IPS-15b (cell line): ENCODE measurements around the gene OTUD3.

ENCODE experiments used
- H3K27me3 ChIP-seq: one replicate; pipeline ENCODE4 v1.6.1; 2013; ENCODE audit warnings: low read length; ENCODE audit not compliant: control insufficient read depth, insufficient read depth
- H3K36me3 ChIP-seq: one replicate; pipeline ENCODE4 v1.6.1; 2013; ENCODE audit warnings: low read length; ENCODE audit not compliant: control insufficient read depth, insufficient read depth
- H3K4me1 ChIP-seq: one replicate; pipeline ENCODE4 v1.6.1; 2013; ENCODE audit warnings: mild to moderate bottlenecking, low read length; ENCODE audit not compliant: control insufficient read depth, insufficient read depth
- H3K4me3 ChIP-seq: one replicate; pipeline ENCODE4 v1.5.1; 2013; ENCODE audit warnings: low read depth, low read length
- H3K9ac ChIP-seq: one replicate; pipeline ENCODE4 v1.6.1; 2013; ENCODE audit warnings: low read depth, mild to moderate bottlenecking, low read length
- H3K9me3 ChIP-seq: one replicate; pipeline ENCODE4 v1.6.1; 2013; ENCODE audit warnings: mild to moderate bottlenecking, low read length; ENCODE audit not compliant: control insufficient read depth, insufficient read depth

OTUD3 gene

DNA sequence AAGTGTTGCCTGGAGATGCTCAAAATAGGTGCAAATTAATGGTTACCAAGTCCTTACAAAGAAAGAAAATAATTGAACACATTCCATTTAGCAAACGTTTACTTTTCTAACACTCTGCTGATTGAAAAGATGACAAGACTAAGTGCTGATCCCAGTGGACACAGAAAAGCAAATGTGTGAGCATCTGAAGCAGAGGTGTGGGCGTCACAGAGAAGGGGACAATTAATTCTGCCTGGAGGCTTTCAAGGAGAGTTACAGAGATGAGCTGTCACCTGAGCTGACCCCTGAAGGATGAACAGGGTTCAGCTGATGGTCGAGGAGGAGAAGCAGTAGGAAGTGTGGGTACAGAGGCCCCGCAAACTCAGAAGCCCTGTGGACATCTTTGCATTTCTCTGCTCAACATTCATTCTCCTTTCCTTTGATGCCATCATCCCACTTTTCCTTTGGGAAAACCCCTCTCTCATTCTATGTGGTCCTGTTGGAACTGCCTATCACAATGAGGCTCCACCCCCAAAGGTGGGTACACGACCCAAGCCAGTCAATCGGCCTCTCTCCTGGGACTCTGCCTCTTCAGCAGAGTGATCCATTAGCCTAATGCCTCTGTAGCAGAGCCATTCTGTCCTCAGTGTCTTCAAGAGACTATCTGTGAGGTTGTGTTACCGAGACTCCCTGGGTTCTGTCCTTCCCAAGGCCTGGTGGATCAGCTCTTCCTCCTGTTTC, 58.5 kb downstream of the OTUD3 start:
- H3K36me3 ChIP-seq = no peaks in the 10 kb centered on the region
- no peak overlapping the region for H3K9ac ChIP-seq
- no peak overlapping the region for H3K4me3 ChIP-seq
- peaks cover 2% of the 10 kb centered on the region for H3K4me1 ChIP-seq
- H3K27me3 ChIP-seq = no peaks in the 10 kb centered on the region
- H3K9me3 ChIP-seq = no peaks in the 10 kb centered on the region

DNA sequence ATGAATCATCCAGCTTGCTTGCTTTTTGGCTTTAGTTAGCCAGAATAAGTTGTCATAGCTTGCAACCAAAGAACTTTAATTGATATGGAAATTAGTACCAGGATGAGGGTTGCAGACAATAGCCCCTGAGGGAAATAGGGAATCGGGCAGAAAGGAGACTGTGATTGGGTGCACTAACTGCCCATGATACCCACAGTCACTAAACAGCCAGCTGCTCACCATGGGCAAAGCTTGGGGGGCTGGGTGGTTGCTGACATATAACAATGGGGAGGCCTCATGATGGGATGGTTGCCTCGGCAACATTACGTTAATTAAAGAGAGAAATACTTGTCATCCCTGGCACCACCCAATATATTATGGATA, 59.0 kb downstream of the OTUD3 start:
- H3K36me3 ChIP-seq = no peaks in the 10 kb centered on the region
- H3K4me1 ChIP-seq = peaks cover 2% of the 10 kb centered on the region
- no peak overlapping the region for H3K9ac ChIP-seq
- H3K9me3 ChIP-seq = no peaks in the 10 kb centered on the region
- H3K4me3 ChIP-seq = no peak overlapping the region
- H3K27me3 ChIP-seq = no peaks in the 10 kb centered on the region

DNA sequence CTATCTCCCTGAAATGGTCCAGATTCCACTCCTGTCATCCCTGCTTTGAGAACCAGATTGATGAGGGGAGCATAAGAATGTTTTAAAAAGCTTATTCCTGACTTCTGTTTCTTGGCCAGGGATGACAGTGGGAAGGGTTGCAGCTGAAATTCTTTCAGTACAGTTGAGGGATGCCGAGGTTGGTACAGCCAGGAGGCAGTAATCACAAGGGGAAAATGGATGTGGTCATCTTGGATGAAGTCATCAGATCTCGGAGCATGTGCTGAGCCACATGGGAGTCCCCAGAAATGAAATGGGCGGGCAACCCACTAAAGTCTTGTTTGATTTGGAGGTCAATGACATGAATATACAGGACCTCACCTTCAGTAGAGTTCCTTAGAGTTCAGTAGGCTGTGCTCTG, 59.9 kb downstream of the OTUD3 start:
- Histone ChIP-seq H3K9ac (no peak overlapping the region), H3K4me1 (peaks cover 2% of the 10 kb centered on the region), H3K9me3 (no peaks in the 10 kb centered on the region), H3K4me3 (no peak overlapping the region), H3K36me3 (no peaks in the 10 kb centered on the region), H3K27me3 (no peaks in the 10 kb centered on the region)

DNA sequence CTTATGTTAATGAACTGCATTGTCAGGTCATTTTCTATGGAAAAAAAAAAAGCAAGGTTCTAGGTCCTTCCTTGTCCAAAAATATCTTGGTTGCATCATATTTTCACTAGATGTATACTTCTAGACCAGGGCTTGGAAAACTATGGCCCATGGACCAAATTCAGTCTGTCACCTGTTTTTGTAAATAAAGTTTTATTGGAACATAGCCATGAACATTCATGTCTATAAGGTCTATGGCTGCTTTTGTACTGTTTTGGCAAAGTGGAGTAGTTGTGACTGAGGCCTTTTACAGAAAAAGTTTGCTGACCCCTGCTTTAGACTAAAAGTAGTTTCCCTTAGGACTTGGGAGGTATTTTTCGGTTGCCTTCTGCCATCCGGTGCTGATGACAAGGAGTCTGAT, 60.5 kb downstream of the OTUD3 start:
- no peak overlapping the region for H3K4me3 ChIP-seq

DNA sequence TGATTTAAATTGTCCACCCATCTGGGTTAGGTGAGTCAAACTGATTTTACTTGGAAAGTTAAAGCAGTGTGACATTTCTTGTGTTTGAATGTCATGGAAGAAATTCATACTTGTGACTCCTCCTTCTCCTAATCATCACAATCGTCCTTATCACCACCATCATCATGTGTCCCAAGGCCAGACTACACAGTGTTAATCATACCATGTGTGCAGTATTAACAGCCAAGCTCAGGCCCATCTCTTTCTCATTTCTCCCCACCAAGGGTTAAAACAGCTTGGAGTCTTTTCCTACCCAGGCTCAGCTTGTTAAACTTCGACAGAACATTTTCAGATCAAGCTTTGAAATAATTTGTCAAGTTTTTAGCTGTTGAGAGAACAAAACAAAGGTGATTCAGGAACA, 63.7 kb downstream of the OTUD3 start:
- Histone ChIP-seq H3K36me3 (no peaks in the 10 kb centered on the region), H3K27me3 (no peaks in the 10 kb centered on the region), H3K9me3 (no peaks in the 10 kb centered on the region), H3K9ac (no peak overlapping the region), H3K4me3 (no peak overlapping the region), H3K4me1 (peaks cover 2% of the 10 kb centered on the region)

More for the DNA sequence above, 60.5 kb downstream of the OTUD3 start:
- H3K9ac ChIP-seq = no peak overlapping the region
- H3K36me3 ChIP-seq = no peaks in the 10 kb centered on the region
- peaks cover 2% of the 10 kb centered on the region for H3K4me1 ChIP-seq
- no peaks in the 10 kb centered on the region for H3K27me3 ChIP-seq
- no peaks in the 10 kb centered on the region for H3K9me3 ChIP-seq

DNA sequence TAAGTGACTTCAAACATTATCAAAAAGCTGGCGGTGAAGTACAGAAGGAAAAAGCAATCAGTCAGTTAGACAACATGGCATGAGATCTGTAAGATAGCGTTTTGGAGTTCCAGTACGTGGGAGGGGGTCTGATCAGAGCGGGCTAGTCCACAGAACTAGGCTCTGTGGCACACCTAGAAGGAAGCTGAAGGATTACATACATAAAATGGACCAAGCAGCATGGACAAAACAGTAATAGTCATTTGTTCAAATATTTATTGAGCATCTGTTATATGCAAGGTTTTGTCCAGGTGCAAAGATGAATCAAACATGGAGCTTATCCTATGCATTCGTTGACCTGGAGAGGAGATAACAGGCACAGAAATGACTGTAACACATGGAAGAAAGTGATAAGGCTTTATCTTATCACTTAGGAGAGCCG, 64.1 kb downstream of the OTUD3 start:
- no peaks in the 10 kb centered on the region for H3K27me3 ChIP-seq

DNA sequence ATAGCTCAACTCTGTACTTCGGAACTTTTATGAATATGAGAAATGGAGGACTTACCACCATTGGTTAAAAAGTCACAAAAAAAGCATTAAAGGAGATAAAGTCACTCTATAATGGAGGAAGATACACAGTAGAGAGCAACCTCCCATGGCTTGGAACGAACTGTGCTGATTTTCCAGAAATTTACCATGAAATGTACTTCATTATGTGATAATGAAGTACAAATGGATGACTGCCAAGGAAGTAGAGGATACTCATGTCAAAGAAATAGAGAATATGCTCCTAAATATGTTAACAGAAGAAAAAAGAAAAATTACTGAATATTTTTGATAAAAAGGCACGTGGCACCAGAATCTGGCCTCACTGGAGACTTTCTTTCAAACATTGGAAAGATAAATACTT, 64.8 kb downstream of the OTUD3 start:
- Histone ChIP-seq H3K4me1 (no peaks in the 10 kb centered on the region), H3K27me3 (no peaks in the 10 kb centered on the region), H3K9me3 (no peaks in the 10 kb centered on the region), H3K36me3 (no peaks in the 10 kb centered on the region), H3K4me3 (no peak overlapping the region), H3K9ac (no peak overlapping the region)

More for the DNA sequence above, 64.1 kb downstream of the OTUD3 start:
- Histone ChIP-seq H3K9ac (no peak overlapping the region), H3K9me3 (no peaks in the 10 kb centered on the region), H3K4me3 (no peak overlapping the region), H3K36me3 (no peaks in the 10 kb centered on the region), H3K4me1 (no peaks in the 10 kb centered on the region)

DNA sequence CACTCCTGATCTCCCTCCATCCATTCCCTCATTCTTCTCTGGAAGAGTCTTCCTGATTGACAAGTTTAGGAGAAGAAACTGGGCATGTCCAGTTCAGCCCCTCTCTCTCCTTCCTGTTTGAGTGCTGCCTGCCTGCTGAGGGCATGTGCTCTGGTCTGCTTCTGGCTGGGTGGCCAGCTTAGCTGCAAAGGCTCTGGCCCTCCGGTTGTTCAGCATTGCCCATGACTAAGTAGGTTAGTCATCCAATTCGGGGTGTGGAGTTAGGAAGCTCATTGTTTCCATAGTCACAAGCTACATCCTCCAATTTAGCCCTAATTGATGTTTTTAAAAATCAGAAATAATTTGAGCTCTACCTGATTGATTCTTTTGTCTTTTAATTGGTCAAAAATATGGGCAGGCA, 66.8 kb downstream of the OTUD3 start:
- Histone ChIP-seq H3K4me3 (no peak overlapping the region), H3K27me3 (no peaks in the 10 kb centered on the region), H3K9ac (no peak overlapping the region), H3K4me1 (no peaks in the 10 kb centered on the region), H3K36me3 (no peaks in the 10 kb centered on the region), H3K9me3 (no peaks in the 10 kb centered on the region)

DNA sequence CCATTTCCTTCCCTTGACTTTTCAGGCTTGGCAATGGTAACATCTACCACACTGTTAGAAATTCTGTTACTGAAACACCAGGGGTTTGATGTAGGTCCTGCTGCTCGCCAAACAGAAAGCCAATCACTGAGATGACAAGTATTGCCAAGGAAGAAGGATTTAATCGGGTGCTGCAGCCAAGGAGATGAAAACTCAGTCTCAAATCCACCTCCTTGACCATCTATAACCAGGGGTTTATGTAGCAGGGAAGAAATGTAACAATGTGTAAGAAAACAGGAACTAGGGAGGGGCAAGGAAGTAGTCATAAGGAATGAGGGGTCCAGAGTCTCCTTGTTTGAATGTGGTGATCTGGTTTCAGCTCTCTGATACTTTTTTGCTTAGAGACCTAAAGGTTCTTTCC, 71.9 kb downstream of the OTUD3 start:
- Histone ChIP-seq H3K27me3 (no peaks in the 10 kb centered on the region), H3K4me3 (no peak overlapping the region)

DNA sequence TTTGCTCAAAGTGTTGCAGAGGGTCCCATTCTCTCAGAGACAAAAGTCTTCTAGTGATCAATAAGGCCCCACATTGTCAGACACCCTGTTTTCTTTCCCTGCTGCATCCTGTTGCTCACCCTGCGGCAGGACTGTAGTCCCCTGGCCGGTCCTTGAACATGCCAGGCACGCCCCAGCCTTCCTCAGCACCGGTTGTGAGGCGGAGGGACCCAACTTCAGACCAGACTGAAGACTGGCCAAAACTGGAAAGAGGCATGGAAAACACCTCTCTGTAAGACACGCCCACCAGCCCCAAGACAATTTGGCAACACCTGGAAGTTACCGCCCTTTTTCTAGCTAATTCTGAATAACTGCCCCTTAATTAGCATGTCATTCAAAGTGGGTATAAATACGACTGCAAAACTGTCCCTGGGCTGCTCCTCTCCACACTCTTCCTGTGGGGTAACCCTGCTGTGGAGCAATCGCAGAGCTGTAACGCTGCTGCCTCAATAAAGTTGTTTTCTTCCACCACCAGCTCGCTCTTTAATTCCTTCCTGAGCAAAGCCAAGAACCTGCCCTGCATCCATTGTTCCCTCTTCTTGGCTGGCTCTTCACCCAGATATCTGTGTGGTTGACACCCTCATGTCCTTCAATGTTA, 73.5 kb downstream of the OTUD3 start:
- H3K4me1 ChIP-seq = peaks cover 3% of the 10 kb centered on the region
- H3K9me3 ChIP-seq = no peaks in the 10 kb centered on the region
- H3K27me3 ChIP-seq = no peaks in the 10 kb centered on the region
- H3K9ac ChIP-seq = no peak overlapping the region
- no peaks in the 10 kb centered on the region for H3K36me3 ChIP-seq
- no peak overlapping the region for H3K4me3 ChIP-seq

More for the DNA sequence above, 71.9 kb downstream of the OTUD3 start:
- Histone ChIP-seq H3K9me3 (no peaks in the 10 kb centered on the region), H3K9ac (no peak overlapping the region), H3K36me3 (no peaks in the 10 kb centered on the region), H3K4me1 (peaks cover 3% of the 10 kb centered on the region)

DNA sequence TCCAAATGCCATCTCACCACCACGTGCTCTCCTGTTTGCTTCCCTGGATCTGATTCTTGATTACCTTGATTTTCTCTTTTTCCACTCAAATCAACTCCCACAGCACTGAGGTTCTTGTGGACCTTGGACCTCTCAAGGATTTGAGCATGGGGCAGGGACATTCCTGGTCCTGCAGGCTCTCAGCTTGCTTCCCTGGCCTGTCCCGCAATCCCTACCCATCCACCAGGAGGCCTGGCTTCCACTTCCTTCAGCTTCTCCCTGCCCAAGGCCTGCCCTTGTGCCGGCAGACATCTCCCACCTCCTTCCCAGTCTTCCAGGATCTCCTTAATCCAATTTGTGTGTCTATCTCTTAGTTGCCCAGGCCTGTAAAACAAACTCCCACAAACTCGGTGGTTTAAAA, 75.6 kb downstream of the OTUD3 start:
- no peak overlapping the region for H3K4me3 ChIP-seq
- peaks cover 3% of the 10 kb centered on the region for H3K4me1 ChIP-seq
- no peaks in the 10 kb centered on the region for H3K27me3 ChIP-seq
- H3K9ac ChIP-seq = no peak overlapping the region
- no peaks in the 10 kb centered on the region for H3K36me3 ChIP-seq
- peaks cover 5% of the 10 kb centered on the region for H3K9me3 ChIP-seq

DNA sequence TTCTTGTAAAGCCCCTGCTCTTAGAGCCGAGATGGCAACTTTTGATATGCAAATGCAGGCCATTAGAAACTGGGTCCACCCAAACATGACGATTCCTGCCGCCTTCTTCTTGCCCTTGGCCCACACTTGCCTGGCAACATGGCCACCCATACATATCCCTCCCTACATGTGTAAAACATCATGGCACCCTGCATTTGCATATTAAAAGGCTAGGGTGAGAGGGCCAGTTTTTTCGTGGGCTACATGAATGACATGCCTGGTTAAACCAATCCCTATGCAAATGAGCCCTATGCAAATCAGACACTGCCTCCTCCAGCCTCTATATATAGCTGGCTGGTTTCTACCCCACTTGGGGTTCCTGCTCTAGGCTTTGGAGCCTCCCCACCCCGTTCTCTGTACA, 78.4 kb downstream of the OTUD3 start:
- Histone ChIP-seq H3K9ac (no peak overlapping the region), H3K36me3 (no peaks in the 10 kb centered on the region), H3K27me3 (no peaks in the 10 kb centered on the region), H3K9me3 (peaks cover 5% of the 10 kb centered on the region), H3K4me1 (peaks cover 3% of the 10 kb centered on the region), H3K4me3 (no peak overlapping the region)
